Neural crest cell (in vitro differentiated cells): ENCODE results near the gene TMX2. TPM values are rescaled to one million over a fixed set of nuclear protein-coding genes. Genes with fewer than 3 reads are reported as not detected.

Experiments
- DNase-seq: peaks from one replicate; pipeline ENCODE4 v3.0.0; 2021; ENCODE audit warnings: low read depth, mixed read lengths, low spot score
- H3K27ac Mint-ChIP-seq: one replicate; pipeline ENCODE4 v1.8.0; 2021; ENCODE audit warnings: mild to moderate bottlenecking, mixed read lengths; ENCODE audit not compliant: unreplicated experiment
- H3K27me3 Mint-ChIP-seq: 2 replicates; pipeline ENCODE4 v1.8.0; 2021; ENCODE audit warnings: low read depth, mild to moderate bottlenecking, mixed read lengths
- H3K36me3 Mint-ChIP-seq: 2 replicates; pipeline ENCODE4 v1.8.0; 2021; ENCODE audit warnings: low read depth, mild to moderate bottlenecking, mixed read lengths
- H3K4me1 Mint-ChIP-seq: 2 replicates; pipeline ENCODE4 v1.8.0; 2021; ENCODE audit warnings: mixed read lengths
- H3K4me3 Mint-ChIP-seq: one replicate; pipeline ENCODE4 v1.8.0; 2021; ENCODE audit warnings: mild to moderate bottlenecking, mixed read lengths
- H3K9me3 Mint-ChIP-seq: 2 replicates; pipeline ENCODE4 v1.8.0; 2021; ENCODE audit warnings: mixed read lengths
- CTCF ChIP-seq: fragments of 200-600 bp; sonication (generic); conservative IDR thresholded peaks from 2 replicates; pipeline ENCODE4 v1.5.0; 2021; ENCODE audit warnings: antibody characterized with exemption, mild to moderate bottlenecking
- long read RNA-seq: library from polyadenylated mRNA; unstranded; transcript quantifications from one replicate; pipeline ENCODE4 v2.0.0, GENCODE V29; 2020
- total RNA-seq: library from RNA; stranded (reverse); gene quantifications from 2 replicates; pipeline ENCODE4 v1.2.1, GENCODE V29; 2021

The TMX2 gene
- 78.3 TPM in 2 replicates for total RNA-seq
- long read RNA-seq, transcript TMX2-207 (8 exons, 1,697 nt) = minor isoform, 10 of 293 reads
- long read RNA-seq, transcript TMX2-202 (7 exons, 1,521 nt) = minor isoform, 32 of 293 reads
- long read RNA-seq, transcript TMX2-201 (8 exons, 1,631 nt) = major isoform, 222 of 293 reads
- long read RNA-seq, partial matches to known transcripts = 1 of 293 reads
- long read RNA-seq, other reads (novel, unspliced or antisense) = 20 of 293 reads

GRCh38 chr11:57712256-57713150, at the start of gene TMX2:
TMX2 (plus strand) TSS chr11:57712593; CDS start chr11:57712619, 26 bp downstream.
- TF ChIP-seq CTCF = no peak
- Mint-ChIP-seq H3K4me3 (peak within 1 kb of the TSS; percentile 94), H3K27me3 (no peaks in the 10 kb centered on the region), H3K27ac (peak within 1 kb of the TSS; percentile 98), H3K36me3 (peaks cover 5% of the 10 kb centered on the region), H3K4me1 (peaks cover 29% of the 10 kb centered on the region), H3K9me3 (no peaks in the 10 kb centered on the region)
- peak; percentile 81 for DNase-seq

- H3K27me3 Mint-ChIP-seq = peaks cover 4% of the 10 kb centered on the region
- H3K4me3 Mint-ChIP-seq = peak overlapping the region; percentile 14
- peaks cover 20% of the 10 kb centered on the region for H3K4me1 Mint-ChIP-seq
- H3K27ac Mint-ChIP-seq = no peak overlapping the region
- TF ChIP-seq CTCF = no peak
- no peak for DNase-seq
- no peaks in the 10 kb centered on the region for H3K9me3 Mint-ChIP-seq
- peaks cover 3% of the 10 kb centered on the region for H3K36me3 Mint-ChIP-seq
These were observed 49.5 kb upstream of the TMX2 start for GRCh38 chr11:57662893-57663292.

- Mint-ChIP-seq H3K27me3 (peaks cover 4% of the 10 kb centered on the region), H3K36me3 (peaks cover 3% of the 10 kb centered on the region), H3K4me3 (no peak overlapping the region), H3K9me3 (no peaks in the 10 kb centered on the region), H3K27ac (no peak overlapping the region), H3K4me1 (peaks cover 19% of the 10 kb centered on the region)
- TF ChIP-seq CTCF = no peak
- DNase-seq = no peak
These were observed 48.4 kb upstream of the TMX2 start for GRCh38 chr11:57663975-57664374.

GRCh38 chr11:57667117-57667735, 45.2 kb upstream of the TMX2 start:
- TF ChIP-seq CTCF = no peak
- H3K27me3 Mint-ChIP-seq = peaks cover 4% of the 10 kb centered on the region
- peak; percentile 81 for DNase-seq
- H3K9me3 Mint-ChIP-seq = no peaks in the 10 kb centered on the region
- H3K4me1 Mint-ChIP-seq = peaks cover 22% of the 10 kb centered on the region
- H3K4me3 Mint-ChIP-seq = peak overlapping the region; percentile 98
- H3K27ac Mint-ChIP-seq = peak overlapping the region; percentile 100
- no peaks in the 10 kb centered on the region for H3K36me3 Mint-ChIP-seq

- H3K27ac Mint-ChIP-seq = peak within 1 kb of the TSS; percentile 100
- peaks cover 22% of the 10 kb centered on the region for H3K4me1 Mint-ChIP-seq
- H3K4me3 Mint-ChIP-seq = peak within 1 kb of the TSS; percentile 98
- peaks cover 4% of the 10 kb centered on the region for H3K27me3 Mint-ChIP-seq
- H3K9me3 Mint-ChIP-seq = no peaks in the 10 kb centered on the region
- peaks cover under 1% of the 10 kb centered on the region for H3K36me3 Mint-ChIP-seq
- peak; percentile 96 for DNase-seq
- TF ChIP-seq CTCF = peak; percentile 57
These were observed 44.5 kb upstream of the TMX2 start, which contains the start of gene ZDHHC5 for GRCh38 chr11:57667736-57668433. ZDHHC5 (plus strand) TSS chr11:57668114; CDS start chr11:57673091, 4,977 bp downstream.
